Measurements from ENCODE around the gene ZBTB7A.

The ZBTB7A gene

DNA sequence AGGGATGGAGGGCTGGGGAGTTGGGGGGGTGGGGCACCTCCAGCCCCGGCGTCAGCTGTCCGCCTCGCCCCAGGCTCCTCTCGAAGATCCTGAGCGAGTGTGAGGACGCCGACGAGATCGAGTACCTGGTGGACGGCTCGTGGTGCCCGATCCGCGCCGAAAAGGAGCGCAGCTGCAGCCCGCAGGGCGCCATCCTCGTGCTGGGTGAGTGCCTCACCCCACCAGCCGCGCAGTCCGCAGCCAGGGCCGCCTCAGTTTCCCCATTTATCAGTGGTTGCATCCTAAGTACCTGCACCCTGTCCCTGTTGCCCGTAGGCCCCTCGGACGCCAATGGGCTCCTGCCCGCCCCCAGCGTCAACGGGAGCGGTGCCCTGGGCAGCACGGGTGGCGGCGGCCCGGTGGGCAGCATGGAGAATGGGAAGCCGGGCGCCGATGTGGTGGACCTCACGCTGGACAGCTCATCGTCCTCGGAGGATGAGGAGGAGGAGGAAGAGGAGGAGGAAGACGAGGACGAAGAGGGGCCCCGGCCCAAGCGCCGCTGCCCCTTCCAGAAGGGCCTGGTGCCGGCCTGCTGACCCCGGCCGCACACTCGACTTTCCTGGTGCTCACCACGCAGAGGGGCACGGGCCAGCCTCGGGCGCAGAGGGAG, 29.3 kb downstream of the ZBTB7A start:
- Histone ChIP-seq H3K4me1 (ENCODE audit: control insufficient read depth, low read depth, low read length) (no peaks in the 10 kb centered on the region), H3K9ac (ENCODE audit: low read length) (no peak overlapping the region), H3K27me3 (ENCODE audit: control insufficient read depth, insufficient read depth, low read length) (no peaks in the 10 kb centered on the region), H3K9me3 (ENCODE audit: control insufficient read depth, low read depth, low read length) (no peaks in the 10 kb centered on the region), H3K27ac (ENCODE audit: low read length) (no peak overlapping the region), H3K36me3 (ENCODE audit: control insufficient read depth, low read depth, low read length) (peaks cover 25% of the 10 kb centered on the region), H3K4me3 (ENCODE audit: low read length) (no peak overlapping the region)

DNA sequence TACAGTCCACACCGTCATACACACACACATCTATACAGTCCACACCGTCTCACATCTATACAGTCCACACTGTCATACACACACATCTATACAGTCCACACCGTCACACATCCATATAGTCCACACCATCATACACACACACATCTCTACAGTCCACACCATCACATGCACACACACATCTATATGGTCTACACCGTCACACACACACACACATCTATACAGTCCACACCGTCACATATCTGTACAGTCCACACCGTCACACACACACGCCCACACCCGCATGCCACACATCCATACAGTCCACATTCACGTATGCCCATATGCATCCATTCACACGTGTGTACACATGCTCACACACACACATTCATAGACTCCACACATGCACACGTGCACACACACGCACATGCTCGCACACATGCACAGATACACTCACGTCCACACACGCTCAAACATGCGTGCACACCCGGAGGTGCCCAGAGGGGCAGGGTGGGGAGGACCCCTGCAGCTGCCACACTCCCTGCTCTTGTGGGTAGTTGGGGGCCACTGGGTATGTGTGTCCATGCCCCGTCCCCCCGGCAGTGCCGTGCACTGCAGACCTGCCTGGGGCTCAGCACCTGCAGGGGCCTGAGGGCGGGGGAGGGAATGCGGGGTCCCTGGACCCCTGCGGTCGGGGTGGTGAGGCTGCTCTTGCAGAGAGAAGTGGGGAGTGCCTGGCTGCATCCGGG, 30.0 kb downstream of the ZBTB7A start:
- Histone ChIP-seq H3K4me1 (ENCODE audit: control insufficient read depth, low read depth, low read length) (no peaks in the 10 kb centered on the region), H3K9me3 (ENCODE audit: control insufficient read depth, low read depth, low read length) (no peaks in the 10 kb centered on the region), H3K36me3 (ENCODE audit: control insufficient read depth, low read depth, low read length) (peaks cover 25% of the 10 kb centered on the region), H3K9ac (ENCODE audit: low read length) (no peak overlapping the region), H3K4me3 (ENCODE audit: low read length) (no peak overlapping the region), H3K27me3 (ENCODE audit: control insufficient read depth, insufficient read depth, low read length) (no peaks in the 10 kb centered on the region), H3K27ac (ENCODE audit: low read length) (no peak overlapping the region)

DNA sequence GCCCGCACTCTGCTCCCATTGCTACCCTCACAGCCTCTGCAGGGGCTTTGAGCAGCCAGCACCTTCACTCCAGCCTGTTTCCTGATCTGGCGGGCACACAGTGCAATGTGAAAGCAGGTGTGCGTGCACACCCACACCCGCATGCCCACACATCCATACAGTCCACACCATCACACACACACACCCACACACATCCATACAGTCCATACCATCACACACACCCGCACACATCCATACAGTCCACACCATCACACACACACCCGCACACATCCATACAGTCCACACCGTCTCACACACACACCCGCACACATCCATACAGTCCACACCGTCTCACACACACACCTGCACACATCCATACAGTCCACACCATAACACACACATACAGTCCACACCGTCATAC, 31.1 kb downstream of the ZBTB7A start:
- Histone ChIP-seq H3K27ac (ENCODE audit: low read length) (no peak overlapping the region), H3K4me1 (ENCODE audit: control insufficient read depth, low read depth, low read length) (no peaks in the 10 kb centered on the region), H3K27me3 (ENCODE audit: control insufficient read depth, insufficient read depth, low read length) (no peaks in the 10 kb centered on the region), H3K9me3 (ENCODE audit: control insufficient read depth, low read depth, low read length) (no peaks in the 10 kb centered on the region), H3K36me3 (ENCODE audit: control insufficient read depth, low read depth, low read length) (peaks cover 27% of the 10 kb centered on the region), H3K4me3 (ENCODE audit: low read length) (no peak overlapping the region), H3K9ac (ENCODE audit: low read length) (no peak overlapping the region)

DNA sequence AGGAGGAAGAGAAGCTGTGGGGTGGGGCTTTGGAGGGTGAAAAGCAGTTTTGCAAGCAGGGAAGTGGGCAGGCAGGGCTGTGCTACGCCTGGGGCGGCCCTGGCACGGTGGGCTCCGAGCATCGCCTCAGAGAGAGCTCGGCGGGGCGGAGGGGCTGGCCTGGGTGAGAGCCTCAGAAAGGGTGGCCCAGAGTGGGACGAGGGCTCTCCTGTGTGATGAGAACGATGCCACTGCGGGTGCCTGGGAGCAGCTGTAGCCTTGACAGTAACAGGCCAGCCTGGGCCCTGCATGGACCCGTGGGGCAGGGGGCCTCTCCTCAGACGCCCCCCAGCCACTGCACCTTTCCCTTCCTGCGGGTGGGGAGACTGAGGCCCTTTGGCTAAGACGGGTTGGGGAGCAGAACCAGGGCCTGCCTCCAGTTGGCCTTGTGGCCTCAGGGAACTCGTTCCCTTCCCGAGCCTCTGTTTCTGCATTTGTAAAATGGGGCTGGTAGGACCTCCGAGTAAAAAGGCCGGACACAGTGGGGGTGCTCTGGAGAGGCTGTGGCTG, 31.6 kb downstream of the ZBTB7A start:
- Histone ChIP-seq H3K4me1 (ENCODE audit: control insufficient read depth, low read depth, low read length) (no peaks in the 10 kb centered on the region), H3K9me3 (ENCODE audit: control insufficient read depth, low read depth, low read length) (no peaks in the 10 kb centered on the region), H3K4me3 (ENCODE audit: low read length) (no peak overlapping the region), H3K36me3 (ENCODE audit: control insufficient read depth, low read depth, low read length) (peaks cover 28% of the 10 kb centered on the region), H3K9ac (ENCODE audit: low read length) (no peak overlapping the region), H3K27me3 (ENCODE audit: control insufficient read depth, insufficient read depth, low read length) (no peaks in the 10 kb centered on the region), H3K27ac (ENCODE audit: low read length) (no peak overlapping the region)

DNA sequence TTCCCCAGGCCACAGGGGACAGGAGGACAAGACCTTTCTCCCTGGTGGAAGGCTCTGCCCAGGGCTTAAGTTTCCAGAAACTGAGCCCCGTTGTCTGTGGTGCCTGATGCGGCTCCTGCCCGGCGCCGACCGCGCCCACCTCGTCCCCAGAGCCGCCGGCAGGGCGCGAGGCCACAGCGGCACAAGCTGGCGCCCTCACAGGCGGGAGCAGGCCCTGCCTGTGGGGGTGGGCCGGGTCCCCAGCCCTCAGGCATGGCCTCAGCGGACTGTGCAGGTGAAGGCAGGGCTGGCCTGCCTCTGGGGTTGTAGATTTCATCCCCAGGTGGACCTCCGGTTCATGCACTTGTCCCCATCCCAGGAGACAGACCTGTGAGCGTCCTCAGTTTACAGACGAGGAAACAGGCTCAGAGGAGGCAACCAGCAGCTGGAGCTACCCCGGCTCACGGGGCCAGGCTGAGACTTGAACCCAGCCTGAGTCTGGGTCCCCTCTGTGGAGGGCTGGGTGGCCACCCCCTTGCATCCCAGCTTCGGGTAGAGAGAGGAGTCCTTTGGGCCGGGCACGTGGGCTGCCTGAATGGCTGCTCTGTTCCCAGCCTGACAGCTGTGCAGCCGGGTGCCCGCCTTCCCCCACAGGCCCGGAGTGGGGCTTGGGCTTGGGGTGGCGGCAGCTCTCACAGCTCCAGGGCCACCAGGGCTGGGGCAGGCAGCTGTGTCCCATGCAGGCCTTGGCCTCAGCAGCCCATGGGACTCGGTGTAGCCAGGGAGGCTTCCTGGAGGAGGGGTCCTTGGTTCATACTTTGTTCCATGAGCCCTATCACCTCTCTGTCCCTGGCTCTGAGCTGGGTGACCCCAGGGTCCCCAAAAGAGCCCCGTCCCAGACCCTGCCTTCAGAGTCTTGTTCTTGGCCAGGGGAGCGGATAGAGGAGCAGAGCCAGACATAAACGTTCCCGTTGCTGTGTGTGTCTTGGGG, 32.4 kb downstream of the ZBTB7A start:
- Histone ChIP-seq H3K27ac (ENCODE audit: low read length) (no peak overlapping the region), H3K9ac (ENCODE audit: low read length) (no peak overlapping the region), H3K36me3 (ENCODE audit: control insufficient read depth, low read depth, low read length) (peaks cover 28% of the 10 kb centered on the region), H3K4me3 (ENCODE audit: low read length) (no peak overlapping the region), H3K27me3 (ENCODE audit: control insufficient read depth, insufficient read depth, low read length) (no peaks in the 10 kb centered on the region), H3K9me3 (ENCODE audit: control insufficient read depth, low read depth, low read length) (no peaks in the 10 kb centered on the region), H3K4me1 (ENCODE audit: control insufficient read depth, low read depth, low read length) (no peaks in the 10 kb centered on the region)

DNA sequence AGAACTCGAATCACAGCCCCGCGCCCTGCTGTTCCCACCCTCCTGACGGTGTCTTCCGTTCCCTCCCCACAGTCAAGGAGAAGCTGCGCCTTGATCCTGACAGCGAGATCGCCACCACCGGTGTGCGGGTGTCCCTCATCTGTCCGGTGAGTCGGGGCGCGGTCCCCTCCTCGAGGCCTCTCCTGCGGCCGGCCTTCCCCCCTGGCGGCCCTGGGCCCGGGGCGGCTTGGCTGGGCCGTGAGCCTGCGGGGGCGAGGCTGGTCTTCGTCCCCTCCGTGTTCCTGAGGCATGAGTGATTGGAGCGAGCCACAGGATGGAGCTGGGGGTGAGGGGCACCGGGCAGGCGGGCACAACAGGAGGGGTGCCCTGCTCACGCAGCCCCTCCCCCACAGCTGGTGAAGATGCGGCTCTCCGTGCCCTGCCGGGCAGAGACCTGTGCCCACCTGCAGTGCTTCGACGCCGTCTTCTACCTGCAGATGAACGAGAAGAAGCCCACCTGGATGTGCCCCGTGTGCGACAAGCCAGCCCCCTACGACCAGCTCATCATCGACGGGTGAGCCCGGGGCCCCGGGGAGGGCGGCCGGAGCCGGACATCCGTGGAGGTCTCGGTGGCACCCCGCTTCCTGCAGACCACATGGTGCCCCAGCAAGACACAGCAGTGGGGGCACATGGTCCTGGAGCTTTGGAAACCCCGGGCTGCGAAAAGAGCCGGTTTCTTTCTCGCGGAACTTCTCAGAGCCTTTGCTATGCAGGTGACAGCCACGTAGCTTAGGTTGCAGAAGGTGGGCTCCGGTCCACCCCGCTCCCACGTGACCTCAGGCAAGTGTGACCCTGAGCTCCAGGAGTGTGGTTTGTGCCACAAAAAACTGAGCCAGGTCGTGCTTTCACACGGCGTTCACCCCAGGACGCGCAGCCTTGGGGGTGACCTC, 33.4 kb downstream of the ZBTB7A start:
- Histone ChIP-seq H3K9ac (ENCODE audit: low read length) (no peak overlapping the region), H3K4me3 (ENCODE audit: low read length) (no peak overlapping the region), H3K27me3 (ENCODE audit: control insufficient read depth, insufficient read depth, low read length) (no peaks in the 10 kb centered on the region), H3K27ac (ENCODE audit: low read length) (no peak overlapping the region), H3K4me1 (ENCODE audit: control insufficient read depth, low read depth, low read length) (no peaks in the 10 kb centered on the region), H3K36me3 (ENCODE audit: control insufficient read depth, low read depth, low read length) (peaks cover 28% of the 10 kb centered on the region), H3K9me3 (ENCODE audit: control insufficient read depth, low read depth, low read length) (no peaks in the 10 kb centered on the region)

DNA sequence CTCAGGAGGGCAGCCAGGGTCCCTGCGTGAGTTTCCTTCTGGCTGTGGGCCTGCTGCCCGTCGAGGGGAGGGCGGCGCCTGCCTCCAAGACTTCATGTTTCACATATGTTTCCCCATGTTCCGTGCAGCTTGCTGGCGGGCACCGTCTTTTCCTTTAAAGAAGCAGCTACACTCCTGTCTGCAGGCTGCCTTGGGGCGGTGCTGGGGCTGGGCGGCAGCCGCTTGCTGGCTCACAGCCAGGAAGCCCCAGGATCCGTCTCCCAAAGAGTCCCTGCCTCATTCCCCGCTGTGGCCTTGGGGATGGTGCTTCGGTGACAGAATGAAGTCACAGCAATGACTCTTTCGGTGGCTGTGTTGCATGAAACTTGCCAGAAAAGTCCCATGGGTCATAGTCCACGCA, 34.3 kb downstream of the ZBTB7A start:
- Histone ChIP-seq H3K27ac (ENCODE audit: low read length) (no peak overlapping the region), H3K4me1 (ENCODE audit: control insufficient read depth, low read depth, low read length) (no peaks in the 10 kb centered on the region), H3K9me3 (ENCODE audit: control insufficient read depth, low read depth, low read length) (no peaks in the 10 kb centered on the region), H3K27me3 (ENCODE audit: control insufficient read depth, insufficient read depth, low read length) (no peaks in the 10 kb centered on the region), H3K9ac (ENCODE audit: low read length) (no peak overlapping the region), H3K4me3 (ENCODE audit: low read length) (no peak overlapping the region), H3K36me3 (ENCODE audit: control insufficient read depth, low read depth, low read length) (peaks cover 28% of the 10 kb centered on the region)

DNA sequence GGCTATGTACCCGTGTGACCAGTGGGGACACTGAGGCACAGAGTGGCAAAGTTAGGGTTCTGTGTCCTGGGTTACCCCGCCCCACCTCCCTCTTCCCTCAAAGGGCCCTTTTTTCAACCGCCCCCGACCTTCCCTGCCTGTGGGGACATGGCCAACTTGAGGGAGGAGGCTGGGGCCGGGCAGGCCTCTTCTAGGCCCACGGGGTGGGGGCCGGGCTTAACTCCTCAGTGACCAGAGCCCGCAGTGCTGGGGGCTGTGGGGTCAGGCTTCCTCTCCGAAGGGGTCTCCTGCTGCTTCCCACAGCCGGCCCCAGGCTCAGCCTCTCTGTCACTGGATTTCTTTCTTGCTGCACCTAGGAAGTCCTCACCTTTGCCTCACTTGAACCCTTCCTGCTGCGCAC, 35.3 kb downstream of the ZBTB7A start:
- Histone ChIP-seq H3K27ac (ENCODE audit: low read length) (no peak overlapping the region), H3K4me1 (ENCODE audit: control insufficient read depth, low read depth, low read length) (no peaks in the 10 kb centered on the region), H3K4me3 (ENCODE audit: low read length) (no peak overlapping the region), H3K9ac (ENCODE audit: low read length) (no peak overlapping the region), H3K36me3 (ENCODE audit: control insufficient read depth, low read depth, low read length) (peaks cover 21% of the 10 kb centered on the region), H3K27me3 (ENCODE audit: control insufficient read depth, insufficient read depth, low read length) (no peaks in the 10 kb centered on the region), H3K9me3 (ENCODE audit: control insufficient read depth, low read depth, low read length) (no peaks in the 10 kb centered on the region)

DNA sequence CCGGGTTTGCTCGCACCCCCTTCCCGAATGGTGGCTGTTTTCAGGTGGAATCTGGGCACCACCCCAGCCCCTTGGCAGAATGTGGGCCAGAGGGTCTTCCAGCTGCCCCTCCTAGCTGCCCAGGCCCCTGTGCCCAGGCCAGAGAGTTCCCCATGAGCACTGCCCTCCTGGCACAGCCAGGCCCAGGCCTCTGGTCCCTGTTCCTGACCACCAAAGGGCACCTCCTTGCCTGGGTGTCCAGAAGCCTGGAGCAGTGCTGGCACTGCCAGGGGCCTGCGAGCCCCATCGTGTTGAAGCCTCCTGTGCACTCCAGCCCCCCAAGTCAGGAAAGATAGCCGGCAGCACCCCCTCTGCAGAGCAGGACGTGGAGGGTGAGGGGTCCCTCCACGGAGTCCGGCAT, 35.7 kb downstream of the ZBTB7A start:
- no peaks in the 10 kb centered on the region for H3K9me3 ChIP-seq (ENCODE audit: control insufficient read depth, low read depth, low read length)
- no peak overlapping the region for H3K9ac ChIP-seq (ENCODE audit: low read length)
- H3K27me3 ChIP-seq (ENCODE audit: control insufficient read depth, insufficient read depth, low read length) = no peaks in the 10 kb centered on the region
- H3K27ac ChIP-seq (ENCODE audit: low read length) = no peak overlapping the region
- peaks cover 17% of the 10 kb centered on the region for H3K36me3 ChIP-seq (ENCODE audit: control insufficient read depth, low read depth, low read length)
- H3K4me3 ChIP-seq (ENCODE audit: low read length) = no peak overlapping the region
- H3K4me1 ChIP-seq (ENCODE audit: control insufficient read depth, low read depth, low read length) = no peaks in the 10 kb centered on the region

DNA sequence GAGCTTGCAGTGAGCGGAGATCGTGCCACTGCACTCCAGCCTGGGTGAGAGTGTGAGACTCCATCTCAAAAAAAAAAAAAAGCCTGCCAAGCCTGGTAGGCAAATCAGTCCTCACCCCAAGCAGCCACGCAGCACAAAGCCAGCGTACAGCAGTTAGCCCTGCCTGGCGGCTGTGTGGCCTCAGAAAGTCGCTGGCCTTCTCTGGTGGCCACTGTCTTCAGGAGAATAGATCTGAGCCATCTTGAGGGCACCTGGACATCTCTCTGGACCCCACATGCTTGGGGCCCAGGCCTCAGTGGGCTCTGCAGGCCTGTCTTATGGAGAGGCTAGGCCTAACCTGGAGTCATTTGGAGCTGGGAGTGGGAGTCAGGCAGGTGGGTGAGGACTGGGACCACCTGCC, 36.1 kb downstream of the ZBTB7A start:
- H3K4me1 ChIP-seq (ENCODE audit: control insufficient read depth, low read depth, low read length) = no peaks in the 10 kb centered on the region
- no peak overlapping the region for H3K27ac ChIP-seq (ENCODE audit: low read length)
- H3K27me3 ChIP-seq (ENCODE audit: control insufficient read depth, insufficient read depth, low read length) = no peaks in the 10 kb centered on the region
- H3K4me3 ChIP-seq (ENCODE audit: low read length) = no peak overlapping the region
- H3K9ac ChIP-seq (ENCODE audit: low read length) = no peak overlapping the region
- no peaks in the 10 kb centered on the region for H3K9me3 ChIP-seq (ENCODE audit: control insufficient read depth, low read depth, low read length)
- H3K36me3 ChIP-seq (ENCODE audit: control insufficient read depth, low read depth, low read length) = peaks cover 13% of the 10 kb centered on the region
